ENCODE results near the gene HEXIM2. TPM values are rescaled to one million over a fixed set of nuclear protein-coding genes. Genes with fewer than 3 reads are reported as not detected.

HEXIM2 gene
- polyA plus RNA-seq, 3 donors = 2.5 to 3.0 (median 2.9) TPM

GRCh38 chr17:45145035-45145389 lies 16.7 kb upstream of the HEXIM2 start:
- Histone ChIP-seq H3K36me3 (replicated peaks in 1 of 2; ENCODE audit: control insufficient read depth in 1 of 2, insufficient read depth in 2 of 2, low read length in 2 of 2) (no peaks in the 10 kb centered on the region), H3K4me2 (replicated peaks; ENCODE audit: extremely low read depth, low read length, poor library complexity, severe bottlenecking) (peak overlapping the region; percentile 93), H2AFZ (ENCODE audit: insufficient read depth, low read depth, low read length, poor library complexity, severe bottlenecking) (peak overlapping the region; percentile 95), H3K4me3 (replicated peaks in 1 of 3; ENCODE audit: low read depth in 2 of 3, low read length in 3 of 3) (peak overlapping the region in 1 of 3 experiments; percentile 83), H3K9ac (ENCODE audit: insufficient read depth, low read length, poor library complexity, severe bottlenecking) (peak overlapping the region; percentile 72), H3K4me1 (ENCODE audit: control insufficient read depth in 1 of 2, insufficient read depth in 2 of 2, low read length in 2 of 2) (peaks cover 36 to 50% of the 10 kb centered on the region in 2 donors), H3K9me3 (replicated peaks in 1 of 2; ENCODE audit: control insufficient read depth in 1 of 2, insufficient read depth in 1 of 2, low read length in 2 of 2) (no peaks in the 10 kb centered on the region), H4K20me1 (ENCODE audit: insufficient read depth, low read length) (peaks cover 15% of the 10 kb centered on the region), H3K79me2 (ENCODE audit: insufficient read depth, low read length) (peaks cover 21% of the 10 kb centered on the region), H3K27me3 (ENCODE audit: control insufficient read depth in 2 of 2, insufficient read depth in 2 of 2, low read length in 2 of 2) (no peaks in the 10 kb centered on the region), H3K27ac (ENCODE audit: low read depth in 1 of 2, low read length in 2 of 2) (no peak overlapping the region)
- TF ChIP-seq CTCF (IDR thresholded peaks at IDR 0.05) = no peak
- DNase-seq = no peak
- H3K36me3 Mint-ChIP-seq = no peaks in the 10 kb centered on the region
- peak overlapping the region; percentile 68 to 86 for H3K4me3 Mint-ChIP-seq
- peaks cover 0 to 2% (median 0%) of the 10 kb centered on the region in 3 donors for H3K27me3 Mint-ChIP-seq (ENCODE audit: low read depth in 3 of 3)
- intact Hi-C loops (cut with micrococcal nuclease) = loop anchor here in 1 of 2 donors (10.0 kb wide), 1 partner anchor 170 kb away; the partner anchor contains the start of gene MAP3K14
- WGBS (ENCODE audit: insufficient coverage) = 83% methylated on average over 8 of the region's 8 CpGs
- H3K9me3 Mint-ChIP-seq = no peaks in the 10 kb centered on the region
- peak overlapping the region in 1 of 7 donors; percentile 52 for H3K27ac Mint-ChIP-seq
- peaks cover 33% of the 10 kb centered on the region for H3K4me1 Mint-ChIP-seq

- peaks cover 47 to 61% of the 10 kb centered on the region in 2 donors for H3K4me1 ChIP-seq (ENCODE audit: control insufficient read depth in 1 of 2, insufficient read depth in 2 of 2, low read length in 2 of 2)
- H3K9me3 ChIP-seq (replicated peaks in 1 of 2; ENCODE audit: control insufficient read depth in 1 of 2, insufficient read depth in 1 of 2, low read length in 2 of 2) = no peaks in the 10 kb centered on the region
- TF ChIP-seq CTCF (IDR thresholded peaks at IDR 0.05) = no peak
- peaks cover 26% of the 10 kb centered on the region for H4K20me1 ChIP-seq (ENCODE audit: insufficient read depth, low read length)
- peak overlapping the region in 1 of 2 donors; percentile 97 for H3K4me3 Mint-ChIP-seq
- 90% methylated on average over 9 of the region's 10 CpGs for WGBS (ENCODE audit: insufficient coverage)
- H3K36me3 ChIP-seq (replicated peaks in 1 of 2; ENCODE audit: control insufficient read depth in 1 of 2, insufficient read depth in 2 of 2, low read length in 2 of 2) = no peaks in the 10 kb centered on the region
- H3K9ac ChIP-seq (ENCODE audit: insufficient read depth, low read length, poor library complexity, severe bottlenecking) = no peak overlapping the region
- H3K9me3 Mint-ChIP-seq = no peaks in the 10 kb centered on the region
- H3K4me1 Mint-ChIP-seq = peaks cover 45% of the 10 kb centered on the region
- no peaks in the 10 kb centered on the region for H3K27me3 ChIP-seq (ENCODE audit: control insufficient read depth in 2 of 2, insufficient read depth in 2 of 2, low read length in 2 of 2)
- H3K36me3 Mint-ChIP-seq = no peaks in the 10 kb centered on the region
- no peak overlapping the region for H3K4me3 ChIP-seq (replicated peaks in 1 of 3; ENCODE audit: low read depth in 2 of 3, low read length in 3 of 3)
- intact Hi-C loops (cut with micrococcal nuclease) = loop anchor here in 1 of 2 donors (10.0 kb wide), 1 partner anchor 169 kb away; the partner anchor contains the start of gene MAP3K14
- peak overlapping the region in 4 of 7 donors; percentile 74 to 100 (median 90) for H3K27ac Mint-ChIP-seq
- H3K27ac ChIP-seq (ENCODE audit: low read depth in 1 of 2, low read length in 2 of 2) = no peak overlapping the region
- H3K27me3 Mint-ChIP-seq (ENCODE audit: low read depth in 3 of 3) = peaks cover 0 to 2% (median 0%) of the 10 kb centered on the region in 3 donors
- H2AFZ ChIP-seq (ENCODE audit: insufficient read depth, low read depth, low read length, poor library complexity, severe bottlenecking) = no peak overlapping the region
- peak overlapping the region; percentile 83 for H3K4me2 ChIP-seq (replicated peaks; ENCODE audit: extremely low read depth, low read length, poor library complexity, severe bottlenecking)
- no peak for DNase-seq
- H3K79me2 ChIP-seq (ENCODE audit: insufficient read depth, low read length) = peaks cover 33% of the 10 kb centered on the region
These were observed 15.5 kb upstream of the HEXIM2 start for GRCh38 chr17:45146166-45146565.
